WTC11 (cell line): ENCODE measurements around the gene PAMR1. TPM values are rescaled to one million over a fixed set of nuclear protein-coding genes. Genes with fewer than 3 reads are reported as not detected.
A peak's percentile ranks its signal among the peaks of the same experiment; 100 is the strongest.

ENCODE experiments used
- ATAC-seq: fragments of 200-7000 bp; cut with Tn5 transposase; 2 replicates; pipeline ENCODE4 v1.10.0; 2021; ENCODE audit warnings: mild to moderate bottlenecking, moderate library complexity
- CTCF ChIA-PET: fragments of 300-600 bp; sonication (Branson Sonifier 250); formaldehyde crosslinking; loops from one replicate; lab custom pipeline; 2021; ENCODE audit warnings: antibody characterized with exemption; lab: Charles Lee
- POLR2A ChIA-PET: fragments of 350-600 bp; sonication (Branson Sonifier 250); formaldehyde crosslinking; loops from one replicate; lab custom pipeline; 2021; ENCODE audit warnings: antibody characterized with exemption; lab: Charles Lee
- DNase-seq: peaks from one replicate; pipeline ENCODE4 v3.0.0; 2021; ENCODE audit warnings: low spot score
- H3K27ac Mint-ChIP-seq: 2 replicates; pipeline ENCODE4 v1.8.0; 2021; ENCODE audit warnings: mixed read lengths
- H3K27me3 Mint-ChIP-seq: 2 replicates; pipeline ENCODE4 v1.8.0; 2021; ENCODE audit warnings: low read depth, mild to moderate bottlenecking, moderate library complexity, mixed read lengths
- H3K36me3 Mint-ChIP-seq: 2 replicates; pipeline ENCODE4 v1.8.0; 2021; ENCODE audit warnings: mixed read lengths
- H3K4me1 Mint-ChIP-seq: 2 replicates; pipeline ENCODE4 v1.8.0; 2022; ENCODE audit warnings: mixed read lengths
- H3K4me3 Mint-ChIP-seq: 2 replicates; pipeline ENCODE4 v1.8.0; 2021; ENCODE audit warnings: mild to moderate bottlenecking, moderate library complexity, mixed read lengths
- H3K9me3 Mint-ChIP-seq: 2 replicates; pipeline ENCODE4 v1.8.0; 2021; ENCODE audit warnings: mixed read lengths
- FOXJ3 ChIP-seq: sonication (generic); formaldehyde crosslinking; IDR thresholded peaks from 2 replicates; pipeline ENCODE4 v1.9.0; 2021; ENCODE audit warnings: missing genetic modification reagents, mild to moderate bottlenecking, borderline replicate concordance
- GRHL2 ChIP-seq: fragments of 250-450 bp; sonication (Bioruptor Pico); IDR thresholded peaks from 2 replicates; pipeline ENCODE4 v1.8.0; 2022; ENCODE audit warnings: mild to moderate bottlenecking, moderate library complexity; ENCODE audit not compliant: insufficient replicate concordance, severe bottlenecking
- GTF2I ChIP-seq: fragments of 250-450 bp; sonication (Bioruptor Pico); conservative IDR thresholded peaks from 2 replicates; pipeline ENCODE4 v1.4.0; 2021; ENCODE audit warnings: mild to moderate bottlenecking
- JAZF1 ChIP-seq: fragments of 250-450 bp; sonication (Bioruptor Pico); IDR thresholded peaks from 2 replicates; pipeline ENCODE4 v1.9.0; 2021; ENCODE audit warnings: moderate library complexity, mild to moderate bottlenecking, inconsistent platforms
- KAT7 ChIP-seq: sonication (generic); formaldehyde crosslinking; IDR thresholded peaks from 2 replicates; pipeline ENCODE4 v1.8.1; 2023; ENCODE audit warnings: missing genetic modification reagents, mild to moderate bottlenecking, borderline replicate concordance
- PREB ChIP-seq: sonication (generic); formaldehyde crosslinking; IDR thresholded peaks from 2 replicates; pipeline ENCODE4 v1.8.1; 2022; ENCODE audit warnings: mild to moderate bottlenecking, missing genetic modification reagents, moderate library complexity, borderline replicate concordance
- STAT6 ChIP-seq: sonication (generic); formaldehyde crosslinking; conservative IDR thresholded peaks from 2 replicates; pipeline ENCODE4 v1.8.1; 2023; ENCODE audit warnings: mild to moderate bottlenecking, low read depth, missing genetic modification reagents, moderate library complexity
- TEAD4 ChIP-seq: sonication (generic); formaldehyde crosslinking; IDR thresholded peaks from 2 replicates; pipeline ENCODE4 v1.8.0; 2022; ENCODE audit warnings: mild to moderate bottlenecking, missing genetic modification reagents
- USF2 ChIP-seq: sonication (generic); formaldehyde crosslinking; IDR thresholded peaks from 2 replicates; pipeline ENCODE4 v1.8.1; 2023; ENCODE audit warnings: mild to moderate bottlenecking, missing genetic modification reagents, moderate library complexity
- ZNF219 ChIP-seq: sonication (generic); formaldehyde crosslinking; IDR thresholded peaks from 2 replicates; pipeline ENCODE4 v1.8.0; 2023; ENCODE audit warnings: missing genetic modification reagents, mild to moderate bottlenecking, borderline replicate concordance
- ZNF232 ChIP-seq: sonication (generic); formaldehyde crosslinking; IDR thresholded peaks from 2 replicates; pipeline ENCODE4 v1.8.0; 2022; ENCODE audit warnings: mild to moderate bottlenecking, missing genetic modification reagents
- total RNA-seq: library from RNA; stranded (reverse); gene quantifications from 3 replicates; pipeline ENCODE4 v1.2.3, GENCODE V29; 2021
- TF ChIP-seq, protein P1 (sequence below): fragments of 250-450 bp; sonication (Bioruptor Pico); IDR thresholded peaks from 2 replicates; pipeline ENCODE4 v2.1.2; 2022; ENCODE audit warnings: mild to moderate bottlenecking, moderate library complexity
- TF ChIP-seq, protein P2 (sequence below): sonication (generic); formaldehyde crosslinking; IDR thresholded peaks from 2 replicates; pipeline ENCODE4 v1.8.0; 2022; ENCODE audit warnings: mild to moderate bottlenecking, missing genetic modification reagents
- TF ChIP-seq, protein P3 (sequence below): sonication (generic); formaldehyde crosslinking; IDR thresholded peaks from 2 replicates; pipeline ENCODE4 v1.8.1; 2023; ENCODE audit warnings: mild to moderate bottlenecking, missing genetic modification reagents
- TF ChIP-seq, protein P4 (sequence below): sonication (generic); formaldehyde crosslinking; IDR thresholded peaks from 2 replicates; pipeline ENCODE4 v1.8.0; 2023; ENCODE audit warnings: missing genetic modification reagents, mild to moderate bottlenecking, borderline replicate concordance

Gene PAMR1
- total RNA-seq, 1 experiment from 2014 or later = 3.2 TPM

- TF ChIP-seq, protein P1, sequence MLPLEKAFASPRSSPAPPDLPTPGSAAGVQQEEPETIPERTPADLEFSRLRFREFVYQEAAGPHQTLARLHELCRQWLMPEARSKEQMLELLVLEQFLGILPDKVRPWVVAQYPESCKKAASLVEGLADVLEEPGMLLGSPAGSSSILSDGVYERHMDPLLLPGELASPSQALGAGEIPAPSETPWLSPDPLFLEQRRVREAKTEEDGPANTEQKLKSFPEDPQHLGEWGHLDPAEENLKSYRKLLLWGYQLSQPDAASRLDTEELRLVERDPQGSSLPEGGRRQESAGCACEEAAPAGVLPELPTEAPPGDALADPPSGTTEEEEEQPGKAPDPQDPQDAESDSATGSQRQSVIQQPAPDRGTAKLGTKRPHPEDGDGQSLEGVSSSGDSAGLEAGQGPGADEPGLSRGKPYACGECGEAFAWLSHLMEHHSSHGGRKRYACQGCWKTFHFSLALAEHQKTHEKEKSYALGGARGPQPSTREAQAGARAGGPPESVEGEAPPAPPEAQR (CRISPR knock-in tag) = no peak
Measured at GRCh38 chr11:35464308-35464707, 61.1 kb downstream of the PAMR1 start (continued).

GRCh38 chr11:35463331-35463751, 62.1 kb downstream of the PAMR1 start:
- no peak overlapping the region for H3K27ac Mint-ChIP-seq
- ATAC-seq (peak; percentile 56), DNase-seq (no peak)
- TF ChIP-seq GRHL2 (no peak), USF2 (CRISPR knock-in tag) (no peak)
- TF ChIP-seq, protein P2, sequence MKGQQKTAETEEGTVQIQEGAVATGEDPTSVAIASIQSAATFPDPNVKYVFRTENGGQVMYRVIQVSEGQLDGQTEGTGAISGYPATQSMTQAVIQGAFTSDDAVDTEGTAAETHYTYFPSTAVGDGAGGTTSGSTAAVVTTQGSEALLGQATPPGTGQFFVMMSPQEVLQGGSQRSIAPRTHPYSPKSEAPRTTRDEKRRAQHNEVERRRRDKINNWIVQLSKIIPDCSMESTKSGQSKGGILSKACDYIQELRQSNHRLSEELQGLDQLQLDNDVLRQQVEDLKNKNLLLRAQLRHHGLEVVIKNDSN (CRISPR knock-in tag) = no peak
- ChIA-PET POLR2A (no interaction called here), CTCF (interaction anchor here (0.8 to 1.4 kb wide), 2 partner anchors 44 to 359 kb away, joined by 3 read pairs; partner anchors contain the start of gene SLC1A2)
- H3K4me3 Mint-ChIP-seq = no peak overlapping the region
- peaks cover 9% of the 10 kb centered on the region for H3K4me1 Mint-ChIP-seq
- H3K9me3 Mint-ChIP-seq = no peaks in the 10 kb centered on the region
- H3K36me3 Mint-ChIP-seq = no peaks in the 10 kb centered on the region
- H3K27me3 Mint-ChIP-seq = no peaks in the 10 kb centered on the region; the same call in none of the 2 replicates

DNA sequence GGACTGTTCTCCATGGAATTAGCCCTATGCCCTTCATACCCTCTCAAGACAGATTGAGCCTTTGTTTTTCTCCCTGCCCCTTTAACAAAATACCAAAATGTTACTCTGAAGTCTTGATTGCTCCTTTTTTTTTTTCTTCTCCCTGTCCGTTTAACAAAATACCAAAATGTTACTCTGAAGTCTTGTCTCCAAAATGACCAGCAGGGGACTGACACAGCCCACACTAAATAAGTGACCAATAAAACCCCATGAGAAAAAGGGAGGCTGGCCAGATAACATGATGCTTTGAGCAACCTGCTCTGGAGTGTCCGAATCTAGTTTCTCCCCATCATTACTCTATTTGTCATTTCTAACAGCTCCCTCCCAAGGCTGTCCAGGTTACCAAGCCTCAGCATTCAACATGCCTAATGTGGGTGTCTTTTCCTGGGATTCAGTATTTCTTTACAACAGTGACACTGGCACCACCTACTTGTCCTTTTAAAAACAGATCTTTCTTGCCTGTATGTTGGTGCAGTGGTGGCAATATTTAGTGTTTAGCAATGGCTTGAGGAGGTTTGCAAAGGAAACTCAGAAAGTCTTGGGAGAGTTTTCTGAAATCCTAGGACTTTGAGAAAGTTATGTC, 63.4 kb downstream of the PAMR1 start:
- no peak for ATAC-seq
- Mint-ChIP-seq H3K4me1 (peaks cover 9% of the 10 kb centered on the region), H3K4me3 (no peak overlapping the region), H3K9me3 (no peaks in the 10 kb centered on the region), H3K27ac (no peak overlapping the region), H3K27me3 (no peaks in the 10 kb centered on the region; the same call in none of the 2 replicates), H3K36me3 (no peaks in the 10 kb centered on the region)
- no peak for DNase-seq
- CTCF ChIA-PET = no interaction called here
- TF ChIP-seq, protein P3, sequence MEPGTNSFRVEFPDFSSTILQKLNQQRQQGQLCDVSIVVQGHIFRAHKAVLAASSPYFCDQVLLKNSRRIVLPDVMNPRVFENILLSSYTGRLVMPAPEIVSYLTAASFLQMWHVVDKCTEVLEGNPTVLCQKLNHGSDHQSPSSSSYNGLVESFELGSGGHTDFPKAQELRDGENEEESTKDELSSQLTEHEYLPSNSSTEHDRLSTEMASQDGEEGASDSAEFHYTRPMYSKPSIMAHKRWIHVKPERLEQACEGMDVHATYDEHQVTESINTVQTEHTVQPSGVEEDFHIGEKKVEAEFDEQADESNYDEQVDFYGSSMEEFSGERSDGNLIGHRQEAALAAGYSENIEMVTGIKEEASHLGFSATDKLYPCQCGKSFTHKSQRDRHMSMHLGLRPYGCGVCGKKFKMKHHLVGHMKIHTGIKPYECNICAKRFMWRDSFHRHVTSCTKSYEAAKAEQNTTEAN (CRISPR knock-in tag) = no peak
- TF ChIP-seq GTF2I = no peak
- TF ChIP-seq ZNF219 (CRISPR knock-in tag) = no peak
- no peak for TF ChIP-seq TEAD4 (CRISPR knock-in tag)
- no peak for TF ChIP-seq KAT7 (CRISPR knock-in tag)
- POLR2A ChIA-PET = interaction anchor here (0.6 kb wide), 1 partner anchor 763 kb away, joined by 3 read pairs; no protein-coding TSS in a partner anchor

GRCh38 chr11:35459489-35459888, 65.9 kb downstream of the PAMR1 start:
- H3K4me3 Mint-ChIP-seq = no peak overlapping the region
- H3K4me1 Mint-ChIP-seq = peaks cover 6% of the 10 kb centered on the region
- ATAC-seq (no peak), DNase-seq (no peak)
- ChIA-PET CTCF (no interaction called here), POLR2A (no interaction called here)
- H3K27me3 Mint-ChIP-seq = peaks cover 9% of the 10 kb centered on the region
- H3K27ac Mint-ChIP-seq = no peak overlapping the region
- no peaks in the 10 kb centered on the region for H3K9me3 Mint-ChIP-seq
- H3K36me3 Mint-ChIP-seq = no peaks in the 10 kb centered on the region
- TF ChIP-seq PREB (CRISPR knock-in tag) = no peak
- TF ChIP-seq, protein P4, sequence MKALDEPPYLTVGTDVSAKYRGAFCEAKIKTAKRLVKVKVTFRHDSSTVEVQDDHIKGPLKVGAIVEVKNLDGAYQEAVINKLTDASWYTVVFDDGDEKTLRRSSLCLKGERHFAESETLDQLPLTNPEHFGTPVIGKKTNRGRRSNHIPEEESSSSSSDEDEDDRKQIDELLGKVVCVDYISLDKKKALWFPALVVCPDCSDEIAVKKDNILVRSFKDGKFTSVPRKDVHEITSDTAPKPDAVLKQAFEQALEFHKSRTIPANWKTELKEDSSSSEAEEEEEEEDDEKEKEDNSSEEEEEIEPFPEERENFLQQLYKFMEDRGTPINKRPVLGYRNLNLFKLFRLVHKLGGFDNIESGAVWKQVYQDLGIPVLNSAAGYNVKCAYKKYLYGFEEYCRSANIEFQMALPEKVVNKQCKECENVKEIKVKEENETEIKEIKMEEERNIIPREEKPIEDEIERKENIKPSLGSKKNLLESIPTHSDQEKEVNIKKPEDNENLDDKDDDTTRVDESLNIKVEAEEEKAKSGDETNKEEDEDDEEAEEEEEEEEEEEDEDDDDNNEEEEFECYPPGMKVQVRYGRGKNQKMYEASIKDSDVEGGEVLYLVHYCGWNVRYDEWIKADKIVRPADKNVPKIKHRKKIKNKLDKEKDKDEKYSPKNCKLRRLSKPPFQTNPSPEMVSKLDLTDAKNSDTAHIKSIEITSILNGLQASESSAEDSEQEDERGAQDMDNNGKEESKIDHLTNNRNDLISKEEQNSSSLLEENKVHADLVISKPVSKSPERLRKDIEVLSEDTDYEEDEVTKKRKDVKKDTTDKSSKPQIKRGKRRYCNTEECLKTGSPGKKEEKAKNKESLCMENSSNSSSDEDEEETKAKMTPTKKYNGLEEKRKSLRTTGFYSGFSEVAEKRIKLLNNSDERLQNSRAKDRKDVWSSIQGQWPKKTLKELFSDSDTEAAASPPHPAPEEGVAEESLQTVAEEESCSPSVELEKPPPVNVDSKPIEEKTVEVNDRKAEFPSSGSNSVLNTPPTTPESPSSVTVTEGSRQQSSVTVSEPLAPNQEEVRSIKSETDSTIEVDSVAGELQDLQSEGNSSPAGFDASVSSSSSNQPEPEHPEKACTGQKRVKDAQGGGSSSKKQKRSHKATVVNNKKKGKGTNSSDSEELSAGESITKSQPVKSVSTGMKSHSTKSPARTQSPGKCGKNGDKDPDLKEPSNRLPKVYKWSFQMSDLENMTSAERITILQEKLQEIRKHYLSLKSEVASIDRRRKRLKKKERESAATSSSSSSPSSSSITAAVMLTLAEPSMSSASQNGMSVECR (CRISPR knock-in tag) = no peak
- no peak for TF ChIP-seq STAT6 (CRISPR knock-in tag)
- TF ChIP-seq JAZF1 (CRISPR knock-in tag) = no peak
- TF ChIP-seq ZNF232 (CRISPR knock-in tag) = no peak
- TF ChIP-seq FOXJ3 (CRISPR knock-in tag) = no peak
